Effector memory CD8-positive, alpha-beta T cell (primary cell): ENCODE measurements around the gene PRKN.

ENCODE experiments used
- ATAC-seq: fragments of 150-1000 bp; cut with Tn5 transposase; replicated peaks from 2 replicates; pipeline ENCODE4 v1.10.0; 2021; ENCODE audit warnings: mild to moderate bottlenecking, moderate library complexity
- DNase-seq, 3 experiments: peaks; one replicate each; pipeline ENCODE4 v3.0.0; 2021
- H3K27ac Mint-ChIP-seq, 2 donors: one replicate each; pipeline ENCODE4 v1.8.0; 2022; ENCODE audit warnings: mild to moderate bottlenecking in 2 of 2, mixed read lengths in 2 of 2, moderate library complexity in 2 of 2
- H3K27me3 Mint-ChIP-seq, 2 donors: one replicate each; pipeline ENCODE4 v1.8.0; 2022; ENCODE audit warnings: mixed read lengths in 2 of 2
- H3K36me3 Mint-ChIP-seq: one replicate; pipeline ENCODE4 v1.8.0; 2022; ENCODE audit warnings: mild to moderate bottlenecking, moderate library complexity, mixed read lengths; ENCODE audit not compliant: insufficient read depth
- H3K4me1 Mint-ChIP-seq, 2 donors: one replicate each; pipeline ENCODE4 v1.8.0; 2022; ENCODE audit warnings: low read depth in 2 of 2, mixed read lengths in 2 of 2
- H3K4me3 Mint-ChIP-seq, 2 donors: one replicate each; pipeline ENCODE4 v1.8.0; 2022; ENCODE audit warnings: mild to moderate bottlenecking in 2 of 2, mixed read lengths in 2 of 2, moderate library complexity in 2 of 2
- H3K9me3 Mint-ChIP-seq, 2 donors: one replicate each; pipeline ENCODE4 v1.8.0; 2022; ENCODE audit warnings: mixed read lengths in 2 of 2

PRKN gene

GRCh38 chr6:162373868-162374267, 353.7 kb downstream of the PRKN start:
- H3K4me3 Mint-ChIP-seq: no peak overlapping the region
- no peaks in the 10 kb centered on the region for H3K27me3 Mint-ChIP-seq
- no peaks in the 10 kb centered on the region for H3K36me3 Mint-ChIP-seq
- ATAC-seq: no peak
- no peaks in the 10 kb centered on the region for H3K4me1 Mint-ChIP-seq
- H3K27ac Mint-ChIP-seq: no peak overlapping the region
- no peak for DNase-seq
- H3K9me3 Mint-ChIP-seq: peaks cover under 1 to 6% of the 10 kb centered on the region in 2 donors

GRCh38 chr6:162373192-162373591, 354.4 kb downstream of the PRKN start:
- ATAC-seq (no peak), DNase-seq (no peak)
- Mint-ChIP-seq H3K4me1 (no peaks in the 10 kb centered on the region), H3K4me3 (no peak overlapping the region), H3K27me3 (no peaks in the 10 kb centered on the region), H3K9me3 (peaks cover 0 to 6% of the 10 kb centered on the region in 2 donors), H3K36me3 (no peaks in the 10 kb centered on the region), H3K27ac (no peak overlapping the region)

GRCh38 chr6:162372106-162372505, 355.5 kb downstream of the PRKN start:
- no peak for ATAC-seq
- Mint-ChIP-seq H3K27me3 (no peaks in the 10 kb centered on the region), H3K4me1 (no peaks in the 10 kb centered on the region), H3K36me3 (no peaks in the 10 kb centered on the region), H3K9me3 (peaks cover 0 to 8% of the 10 kb centered on the region in 2 donors), H3K27ac (no peak overlapping the region), H3K4me3 (no peak overlapping the region)
- no peak for DNase-seq

GRCh38 chr6:162371121-162371520, 356.4 kb downstream of the PRKN start:
- ATAC-seq (no peak), DNase-seq (no peak)
- Mint-ChIP-seq H3K4me1 (no peaks in the 10 kb centered on the region), H3K27me3 (no peaks in the 10 kb centered on the region), H3K27ac (no peak overlapping the region), H3K4me3 (no peak overlapping the region), H3K36me3 (no peaks in the 10 kb centered on the region), H3K9me3 (peaks cover 0 to 8% of the 10 kb centered on the region in 2 donors)

GRCh38 chr6:162369091-162369490, 358.5 kb downstream of the PRKN start:
- H3K4me1 Mint-ChIP-seq: no peaks in the 10 kb centered on the region
- peaks cover 0 to 8% of the 10 kb centered on the region in 2 donors for H3K9me3 Mint-ChIP-seq
- H3K4me3 Mint-ChIP-seq: no peak overlapping the region
- no peak for ATAC-seq
- no peaks in the 10 kb centered on the region for H3K27me3 Mint-ChIP-seq
- no peaks in the 10 kb centered on the region for H3K36me3 Mint-ChIP-seq
- no peak for DNase-seq
- H3K27ac Mint-ChIP-seq: no peak overlapping the region

- Mint-ChIP-seq H3K9me3 (peaks cover 7 to 8% of the 10 kb centered on the region in 2 donors), H3K36me3 (no peaks in the 10 kb centered on the region), H3K4me3 (no peak overlapping the region), H3K27me3 (no peaks in the 10 kb centered on the region), H3K27ac (no peak overlapping the region), H3K4me1 (no peaks in the 10 kb centered on the region)
- no peak for DNase-seq
- ATAC-seq: no peak
Observed at GRCh38 chr6:162364488-162364887, 363.1 kb downstream of the PRKN start.

GRCh38 chr6:162363757-162364156, 363.8 kb downstream of the PRKN start:
- no peak for DNase-seq
- peaks cover 7 to 8% of the 10 kb centered on the region in 2 donors for H3K9me3 Mint-ChIP-seq

GRCh38 chr6:162360901-162361567, 366.5 kb downstream of the PRKN start:
- no peaks in the 10 kb centered on the region for H3K36me3 Mint-ChIP-seq
- no peaks in the 10 kb centered on the region for H3K27me3 Mint-ChIP-seq
- ATAC-seq (no peak), DNase-seq (no peak)
- H3K4me3 Mint-ChIP-seq: no peak overlapping the region
- H3K4me1 Mint-ChIP-seq: no peaks in the 10 kb centered on the region
- peaks cover 0 to 7% of the 10 kb centered on the region in 2 donors for H3K9me3 Mint-ChIP-seq
- no peak overlapping the region for H3K27ac Mint-ChIP-seq

More at GRCh38 chr6:162363757-162364156, 363.8 kb downstream of the PRKN start:
- no peaks in the 10 kb centered on the region for H3K4me1 Mint-ChIP-seq
- no peak overlapping the region for H3K4me3 Mint-ChIP-seq
- no peak for ATAC-seq
- H3K27ac Mint-ChIP-seq: no peak overlapping the region
- no peaks in the 10 kb centered on the region for H3K36me3 Mint-ChIP-seq
- no peaks in the 10 kb centered on the region for H3K27me3 Mint-ChIP-seq

- H3K9me3 Mint-ChIP-seq: peaks cover 0 to 7% of the 10 kb centered on the region in 2 donors
- no peak overlapping the region for H3K4me3 Mint-ChIP-seq
- H3K27me3 Mint-ChIP-seq: no peaks in the 10 kb centered on the region
- DNase-seq (no peak), ATAC-seq (no peak)
- H3K36me3 Mint-ChIP-seq: no peaks in the 10 kb centered on the region
- no peak overlapping the region for H3K27ac Mint-ChIP-seq
- H3K4me1 Mint-ChIP-seq: no peaks in the 10 kb centered on the region
Observed at GRCh38 chr6:162358625-162359024, 368.9 kb downstream of the PRKN start.

- Mint-ChIP-seq H3K36me3 (no peaks in the 10 kb centered on the region), H3K27me3 (no peaks in the 10 kb centered on the region), H3K27ac (no peak overlapping the region), H3K4me1 (peaks cover 0 to 2% of the 10 kb centered on the region in 2 donors), H3K9me3 (peaks cover 0 to 2% of the 10 kb centered on the region in 2 donors), H3K4me3 (no peak overlapping the region)
- DNase-seq (no peak), ATAC-seq (no peak)
Observed at GRCh38 chr6:162345051-162345511, 382.5 kb downstream of the PRKN start.

- no peak overlapping the region for H3K27ac Mint-ChIP-seq
- H3K4me1 Mint-ChIP-seq: peaks cover 0 to 2% of the 10 kb centered on the region in 2 donors
- DNase-seq (no peak), ATAC-seq (no peak)
- H3K9me3 Mint-ChIP-seq: peaks cover 0 to 2% of the 10 kb centered on the region in 2 donors
- no peaks in the 10 kb centered on the region for H3K36me3 Mint-ChIP-seq
- no peak overlapping the region for H3K4me3 Mint-ChIP-seq
- no peaks in the 10 kb centered on the region for H3K27me3 Mint-ChIP-seq
Observed at GRCh38 chr6:162344646-162345010, 382.9 kb downstream of the PRKN start.

- peaks cover 0 to 2% of the 10 kb centered on the region in 2 donors for H3K9me3 Mint-ChIP-seq
- DNase-seq: no peak
- H3K27me3 Mint-ChIP-seq: no peaks in the 10 kb centered on the region
- H3K36me3 Mint-ChIP-seq: no peaks in the 10 kb centered on the region
- ATAC-seq: no peak
- H3K27ac Mint-ChIP-seq: no peak overlapping the region
- H3K4me1 Mint-ChIP-seq: peaks cover 0 to 2% of the 10 kb centered on the region in 2 donors
- H3K4me3 Mint-ChIP-seq: no peak overlapping the region
Observed at GRCh38 chr6:162343936-162344645, 383.5 kb downstream of the PRKN start.

- H3K9me3 Mint-ChIP-seq: peaks cover 0 to 2% of the 10 kb centered on the region in 2 donors
- H3K36me3 Mint-ChIP-seq: no peaks in the 10 kb centered on the region
- no peak overlapping the region for H3K27ac Mint-ChIP-seq
- peaks cover 0 to 2% of the 10 kb centered on the region in 2 donors for H3K4me1 Mint-ChIP-seq
- no peak overlapping the region for H3K4me3 Mint-ChIP-seq
- ATAC-seq (no peak), DNase-seq (no peak)
- no peaks in the 10 kb centered on the region for H3K27me3 Mint-ChIP-seq
Observed at GRCh38 chr6:162343198-162343935, 384.2 kb downstream of the PRKN start.
